Measurements from ENCODE around the gene SRSF4. TPM values are rescaled to one million over a fixed set of nuclear protein-coding genes. Genes with fewer than 3 reads are reported as not detected.

The SRSF4 gene
- total RNA-seq, 4 donors from 2014 or later, result 75.3 to 117 (median 88.1) TPM

GRCh38 chr1:29201595-29202051 lies 19.9 kb upstream of the SRSF4 start:
- ATAC-seq (ENCODE audit: low FRiP score) (no peak), DNase-seq (ENCODE audit: low spot score) (no peak)
- TF ChIP-seq CTCF (IDR thresholded peaks at IDR 0.05), result no peak

GRCh38 chr1:29200906-29201594 lies 19.4 kb upstream of the SRSF4 start:
- DNase-seq (ENCODE audit: low spot score) (no peak), ATAC-seq (ENCODE audit: low FRiP score) (no peak)
- no peak for TF ChIP-seq CTCF (IDR thresholded peaks at IDR 0.05)

- no peak for ATAC-seq (ENCODE audit: low FRiP score)
- TF ChIP-seq CTCF (IDR thresholded peaks at IDR 0.05), result no peak
- no peak for DNase-seq (ENCODE audit: low spot score)
Measured at GRCh38 chr1:29197993-29198392, 16.3 kb upstream of the SRSF4 start.

- DNase-seq (ENCODE audit: low spot score) (no peak), ATAC-seq (ENCODE audit: low FRiP score) (no peak)
- TF ChIP-seq CTCF (IDR thresholded peaks at IDR 0.05), result no peak
Measured at GRCh38 chr1:29197590-29197924, 15.9 kb upstream of the SRSF4 start.

DNA sequence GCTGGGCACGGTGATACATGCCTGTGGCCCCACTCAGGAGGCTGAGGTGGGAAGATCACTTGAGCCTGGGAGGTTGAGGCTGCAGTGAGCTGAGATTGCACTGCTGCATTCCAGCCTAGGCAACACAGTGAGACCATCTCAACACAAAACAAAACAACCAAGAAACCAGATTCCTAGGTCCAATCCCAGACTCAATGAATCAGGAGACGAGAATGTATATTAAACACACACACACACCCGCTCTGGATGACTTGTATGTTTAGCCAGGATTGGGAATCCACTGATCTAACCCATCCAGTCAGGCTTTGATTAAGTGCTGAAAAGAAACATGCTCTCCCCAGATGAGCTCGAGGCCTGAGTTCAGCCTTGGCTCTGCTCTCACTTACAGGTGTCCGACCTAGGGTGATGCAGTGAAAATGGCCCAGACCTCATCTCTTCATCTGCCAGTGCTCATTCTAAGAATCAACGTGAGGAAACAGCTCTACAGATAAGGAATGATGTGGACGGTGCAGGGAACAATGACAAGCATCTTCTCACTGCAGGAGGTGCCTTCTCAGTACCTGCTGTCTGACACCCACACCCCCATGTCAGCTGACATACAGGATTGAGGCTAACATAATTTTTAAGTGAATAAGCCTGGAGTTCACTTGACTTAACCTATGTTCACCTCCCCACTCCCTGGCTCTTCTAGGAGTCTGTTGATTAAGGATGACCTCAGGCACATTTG lies 15.3 kb upstream of the SRSF4 start:
- ATAC-seq (ENCODE audit: low FRiP score) (no peak), DNase-seq (ENCODE audit: low spot score) (no peak)
- TF ChIP-seq CTCF (IDR thresholded peaks at IDR 0.05), result no peak

- no peak for DNase-seq (ENCODE audit: low spot score)
- no peak for ATAC-seq (ENCODE audit: low FRiP score)
- TF ChIP-seq CTCF (IDR thresholded peaks at IDR 0.05), result no peak
Measured at GRCh38 chr1:29195881-29196291, 14.2 kb upstream of the SRSF4 start.

Data from omental fat pad (tissue), 4 donors.